Neural cell (in vitro differentiated cells): Measurements from ENCODE around the gene MAP2K7. TPM values are rescaled to one million over a fixed set of nuclear protein-coding genes. Genes with fewer than 3 reads are reported as not detected.

Experiments used
- H2AFZ ChIP-seq: fragments of 200-600, 300-800 bp; sonication (generic), shearing (Covaris generic); 2 replicates; pipeline ENCODE4 v1.6.0; 2014; ENCODE audit warnings: low read depth, mild to moderate bottlenecking, antibody characterized with exemption, low read length, moderate library complexity
- H3F3A ChIP-seq: fragments of 200-600 bp; shearing (Covaris generic); 2 replicates; pipeline ENCODE4 v1.6.1; 2016; ENCODE audit warnings: mild to moderate bottlenecking, moderate library complexity, mixed read lengths, antibody characterized with exemption, low read length; ENCODE audit not compliant: insufficient read depth, poor library complexity, severe bottlenecking
- H3K27ac ChIP-seq: fragments of 200-600, 300-800 bp; sonication (generic), shearing (Covaris generic); 2 replicates; pipeline ENCODE4 v1.5.1; 2014; ENCODE audit warnings: mild to moderate bottlenecking, low read length, moderate library complexity
- H3K27me3 ChIP-seq: fragments of 300-800, 200-600 bp; sonication (generic), shearing (Covaris generic); 2 replicates; pipeline ENCODE4 v1.6.0; 2014; ENCODE audit warnings: mild to moderate bottlenecking, low read depth, low read length, moderate library complexity; ENCODE audit not compliant: insufficient read depth
- H3K36me3 ChIP-seq: fragments of 300-800, 200-600 bp; sonication (generic), shearing (Covaris generic); 2 replicates; pipeline ENCODE4 v1.5.1; 2014; ENCODE audit warnings: mild to moderate bottlenecking, antibody characterized with exemption, low read length, moderate library complexity; ENCODE audit not compliant: insufficient read depth
- H3K4me2 ChIP-seq: fragments of 300-800, 200-600 bp; sonication (generic), shearing (Covaris generic); 2 replicates; pipeline ENCODE4 v1.6.0; 2014; ENCODE audit warnings: mild to moderate bottlenecking, low read length
- H3K4me3 ChIP-seq: fragments of 300-800, 200-600 bp; sonication (generic), shearing (Covaris generic); 2 replicates; pipeline ENCODE4 v1.5.1; 2014; ENCODE audit warnings: mild to moderate bottlenecking, low read length, moderate library complexity
- H3K79me2 ChIP-seq: fragments of 200-600 bp; shearing (Covaris generic); replicated peaks from 2 replicates; pipeline ENCODE4 v1.6.0; 2014; ENCODE audit warnings: mild to moderate bottlenecking, low read length, moderate library complexity; ENCODE audit not compliant: insufficient read depth
- H3K9ac ChIP-seq: fragments of 300-800, 200-600 bp; sonication (generic), shearing (Covaris generic); 2 replicates; pipeline ENCODE4 v1.6.1; 2016; ENCODE audit warnings: mild to moderate bottlenecking, low read length, mixed read lengths
- H3K9me2 ChIP-seq: fragments of 200-600 bp; shearing (Covaris generic); 2 replicates; pipeline ENCODE4 v1.6.1; 2016; ENCODE audit warnings: mild to moderate bottlenecking, low read length, mixed read lengths; ENCODE audit not compliant: insufficient read depth
- H3K9me3 ChIP-seq: fragments of 200-600, 300-800 bp; sonication (generic), shearing (Covaris generic); 2 replicates; pipeline ENCODE4 v1.6.1; 2016; ENCODE audit warnings: mild to moderate bottlenecking, mixed run types, low read length, moderate library complexity, mixed read lengths
- H4K20me1 ChIP-seq: fragments of 200-600 bp; shearing (Covaris generic); 2 replicates; pipeline ENCODE4 v1.6.1; 2016; ENCODE audit warnings: mild to moderate bottlenecking, mixed run types; ENCODE audit not compliant: insufficient read depth
- EP300 ChIP-seq: fragments of 450-650 bp; conservative IDR thresholded peaks from 2 replicates; pipeline ENCODE4 v1.6.1; 2014; ENCODE audit warnings: antibody characterized with exemption, mild to moderate bottlenecking, moderate library complexity; ENCODE audit not compliant: poor library complexity, severe bottlenecking
- EZH2 ChIP-seq: fragments of 200-600, 300-800 bp; shearing (Covaris generic), sonication (generic); IDR thresholded peaks from 2 replicates; pipeline ENCODE4 v1.6.1; 2014; ENCODE audit warnings: antibody characterized with exemption, low read length, borderline replicate concordance, mild to moderate bottlenecking; ENCODE audit not compliant: insufficient read depth, poor library complexity, severe bottlenecking
- MXI1 ChIP-seq: fragments of 450-650 bp; conservative IDR thresholded peaks from 2 replicates; pipeline ENCODE4 v1.6.1; 2014; ENCODE audit warnings: antibody characterized with exemption, mild to moderate bottlenecking; ENCODE audit not compliant: poor library complexity, severe bottlenecking
- POLR2AphosphoS5 ChIP-seq: IDR thresholded peaks from 2 replicates; pipeline ENCODE4 v1.6.1; 2012
- RAD21 ChIP-seq: fragments of 450-650 bp; conservative IDR thresholded peaks from 2 replicates; pipeline ENCODE4 v1.6.1; 2014; ENCODE audit warnings: antibody characterized with exemption, mild to moderate bottlenecking, moderate library complexity
- SMC3 ChIP-seq: fragments of 450-650 bp; conservative IDR thresholded peaks from 2 replicates; pipeline ENCODE4 v1.6.1; 2014; ENCODE audit warnings: antibody characterized with exemption, mild to moderate bottlenecking, moderate library complexity; ENCODE audit not compliant: poor library complexity
- TAF1 ChIP-seq: IDR thresholded peaks from 2 replicates; pipeline ENCODE4 v1.6.1; 2012; ENCODE audit warnings: low read depth
- polyA plus RNA-seq: library from polyadenylated mRNA; depleted of rRNA; stranded (reverse); fragments of >200 nt; gene quantifications from 2 replicates; pipeline ENCODE4 v1.2.3, GENCODE V29; 2014
- TF ChIP-seq, protein P1 (sequence below): fragments of 450-650 bp; IDR thresholded peaks from 2 replicates; pipeline ENCODE4 v1.5.1; 2014; ENCODE audit warnings: antibody characterized with exemption, mild to moderate bottlenecking, moderate library complexity; ENCODE audit not compliant: poor library complexity, severe bottlenecking
- TF ChIP-seq, protein P2 (sequence below): IDR thresholded peaks from 2 replicates; pipeline ENCODE4 v1.6.1; 2012; ENCODE audit warnings: borderline replicate concordance

Gene MAP2K7
- polyA plus RNA-seq, 1 donor from 2014 or later, result 9.2 TPM

GRCh38 chr19:7947939-7948338, 44.3 kb downstream of the MAP2K7 start:
- Histone ChIP-seq H3K36me3 (no peaks in the 10 kb centered on the region), H4K20me1 (no peaks in the 10 kb centered on the region), H3K4me3 (no peak overlapping the region), H3K4me2 (no peak overlapping the region), H3K79me2 (peaks cover 1% of the 10 kb centered on the region), H3F3A (peaks cover 4% of the 10 kb centered on the region), H3K27me3 (no peaks in the 10 kb centered on the region), H2AFZ (no peak overlapping the region), H3K27ac (no peak overlapping the region), H3K9me2 (no peaks in the 10 kb centered on the region), H3K9me3 (no peaks in the 10 kb centered on the region), H3K9ac (no peak overlapping the region)
- no peak for TF ChIP-seq TAF1
- TF ChIP-seq SMC3, result no peak
- TF ChIP-seq EP300, result no peak
- TF ChIP-seq MXI1, result no peak
- no peak for TF ChIP-seq POLR2AphosphoS5
- TF ChIP-seq, protein P1, sequence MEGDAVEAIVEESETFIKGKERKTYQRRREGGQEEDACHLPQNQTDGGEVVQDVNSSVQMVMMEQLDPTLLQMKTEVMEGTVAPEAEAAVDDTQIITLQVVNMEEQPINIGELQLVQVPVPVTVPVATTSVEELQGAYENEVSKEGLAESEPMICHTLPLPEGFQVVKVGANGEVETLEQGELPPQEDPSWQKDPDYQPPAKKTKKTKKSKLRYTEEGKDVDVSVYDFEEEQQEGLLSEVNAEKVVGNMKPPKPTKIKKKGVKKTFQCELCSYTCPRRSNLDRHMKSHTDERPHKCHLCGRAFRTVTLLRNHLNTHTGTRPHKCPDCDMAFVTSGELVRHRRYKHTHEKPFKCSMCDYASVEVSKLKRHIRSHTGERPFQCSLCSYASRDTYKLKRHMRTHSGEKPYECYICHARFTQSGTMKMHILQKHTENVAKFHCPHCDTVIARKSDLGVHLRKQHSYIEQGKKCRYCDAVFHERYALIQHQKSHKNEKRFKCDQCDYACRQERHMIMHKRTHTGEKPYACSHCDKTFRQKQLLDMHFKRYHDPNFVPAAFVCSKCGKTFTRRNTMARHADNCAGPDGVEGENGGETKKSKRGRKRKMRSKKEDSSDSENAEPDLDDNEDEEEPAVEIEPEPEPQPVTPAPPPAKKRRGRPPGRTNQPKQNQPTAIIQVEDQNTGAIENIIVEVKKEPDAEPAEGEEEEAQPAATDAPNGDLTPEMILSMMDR, result no peak
- TF ChIP-seq EZH2, result no peak
- TF ChIP-seq RAD21, result no peak
- TF ChIP-seq, protein P2, sequence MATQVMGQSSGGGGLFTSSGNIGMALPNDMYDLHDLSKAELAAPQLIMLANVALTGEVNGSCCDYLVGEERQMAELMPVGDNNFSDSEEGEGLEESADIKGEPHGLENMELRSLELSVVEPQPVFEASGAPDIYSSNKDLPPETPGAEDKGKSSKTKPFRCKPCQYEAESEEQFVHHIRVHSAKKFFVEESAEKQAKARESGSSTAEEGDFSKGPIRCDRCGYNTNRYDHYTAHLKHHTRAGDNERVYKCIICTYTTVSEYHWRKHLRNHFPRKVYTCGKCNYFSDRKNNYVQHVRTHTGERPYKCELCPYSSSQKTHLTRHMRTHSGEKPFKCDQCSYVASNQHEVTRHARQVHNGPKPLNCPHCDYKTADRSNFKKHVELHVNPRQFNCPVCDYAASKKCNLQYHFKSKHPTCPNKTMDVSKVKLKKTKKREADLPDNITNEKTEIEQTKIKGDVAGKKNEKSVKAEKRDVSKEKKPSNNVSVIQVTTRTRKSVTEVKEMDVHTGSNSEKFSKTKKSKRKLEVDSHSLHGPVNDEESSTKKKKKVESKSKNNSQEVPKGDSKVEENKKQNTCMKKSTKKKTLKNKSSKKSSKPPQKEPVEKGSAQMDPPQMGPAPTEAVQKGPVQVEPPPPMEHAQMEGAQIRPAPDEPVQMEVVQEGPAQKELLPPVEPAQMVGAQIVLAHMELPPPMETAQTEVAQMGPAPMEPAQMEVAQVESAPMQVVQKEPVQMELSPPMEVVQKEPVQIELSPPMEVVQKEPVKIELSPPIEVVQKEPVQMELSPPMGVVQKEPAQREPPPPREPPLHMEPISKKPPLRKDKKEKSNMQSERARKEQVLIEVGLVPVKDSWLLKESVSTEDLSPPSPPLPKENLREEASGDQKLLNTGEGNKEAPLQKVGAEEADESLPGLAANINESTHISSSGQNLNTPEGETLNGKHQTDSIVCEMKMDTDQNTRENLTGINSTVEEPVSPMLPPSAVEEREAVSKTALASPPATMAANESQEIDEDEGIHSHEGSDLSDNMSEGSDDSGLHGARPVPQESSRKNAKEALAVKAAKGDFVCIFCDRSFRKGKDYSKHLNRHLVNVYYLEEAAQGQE, result no peak

GRCh38 chr19:7953060-7953459, 49.4 kb downstream of the MAP2K7 start:
- no peak overlapping the region for H3K4me3 ChIP-seq
- no peak overlapping the region for H2AFZ ChIP-seq
- H3K9ac ChIP-seq, result no peak overlapping the region
- no peaks in the 10 kb centered on the region for H3F3A ChIP-seq
- H3K79me2 ChIP-seq, result no peaks in the 10 kb centered on the region
- no peaks in the 10 kb centered on the region for H3K27me3 ChIP-seq
- H3K27ac ChIP-seq, result no peak overlapping the region
- H3K9me3 ChIP-seq, result no peaks in the 10 kb centered on the region
- no peaks in the 10 kb centered on the region for H3K9me2 ChIP-seq
- H3K4me2 ChIP-seq, result no peak overlapping the region
- H3K36me3 ChIP-seq, result no peaks in the 10 kb centered on the region
- H4K20me1 ChIP-seq, result no peaks in the 10 kb centered on the region
- TF ChIP-seq, protein P1, result no peak
- no peak for TF ChIP-seq MXI1
